OCI-LY7 (cell line): Measurements from ENCODE around the gene GLIS1. TPM values are rescaled to one million over a fixed set of nuclear protein-coding genes. Genes with fewer than 3 reads are reported as not detected.

Experiments
- BruUV-seq: library from RNA; stranded (reverse); fragments of 400-500 nt; replicated peaks from 2 replicates; lab custom pipeline; 2021; lab: Mats Ljungman, UMichigan
- CTCF ChIA-PET: fragments of 300-600 bp; sonication (Branson Sonifier 250); formaldehyde crosslinking; loops from one replicate; lab custom pipeline; 2022; ENCODE audit warnings: antibody characterized with exemption; ENCODE audit not compliant: unreplicated experiment; lab: Charles Lee
- POLR2A ChIA-PET: fragments of 300-600 bp; sonication (Branson Sonifier 250); formaldehyde crosslinking; loops from one replicate; lab custom pipeline; 2022; ENCODE audit warnings: antibody characterized with exemption; lab: Charles Lee
- DNase-seq: peaks from one replicate; pipeline ENCODE4 v3.0.0-alpha.2; 2015; ENCODE audit warnings: low spot score
- H2AFZ ChIP-seq: fragments of 200-600 bp; sonication (generic), shearing (Covaris generic); 2 replicates; pipeline ENCODE4 v1.6.1; 2014; ENCODE audit warnings: mild to moderate bottlenecking, antibody characterized with exemption, low read length, moderate library complexity
- H3K27ac ChIP-seq: fragments of 200-600 bp; sonication (generic); 2 replicates; pipeline ENCODE4 v1.5.1; 2014; ENCODE audit warnings: mixed run types, low read depth, mild to moderate bottlenecking, moderate library complexity, low read length, inconsistent platforms; ENCODE audit not compliant: poor library complexity, severe bottlenecking
- H3K36me3 ChIP-seq: fragments of 200-600 bp; sonication (generic); 2 replicates; pipeline ENCODE4 v1.6.1; 2014; ENCODE audit warnings: mild to moderate bottlenecking, antibody characterized with exemption, low read length, moderate library complexity, mixed read lengths; ENCODE audit not compliant: insufficient read depth
- H3K4me1 ChIP-seq: fragments of 200-600 bp; sonication (generic); 2 replicates; pipeline ENCODE4 v1.5.1; 2014; ENCODE audit warnings: mild to moderate bottlenecking, low read length; ENCODE audit not compliant: insufficient read depth, poor library complexity, severe bottlenecking
- H3K4me2 ChIP-seq: fragments of 200-600 bp; sonication (generic); 2 replicates; pipeline ENCODE4 v1.6.1; 2014; ENCODE audit warnings: mild to moderate bottlenecking, low read length
- H3K4me3 ChIP-seq: fragments of 200-600 bp; sonication (generic); 2 replicates; pipeline ENCODE4 v1.5.1; 2014; ENCODE audit warnings: mild to moderate bottlenecking, low read depth, low read length; ENCODE audit not compliant: poor library complexity, severe bottlenecking
- H3K79me2 ChIP-seq: fragments of 200-600 bp; sonication (generic); 2 replicates; pipeline ENCODE4 v1.6.1; 2016; ENCODE audit warnings: low read depth, mild to moderate bottlenecking, low read length, moderate library complexity, mixed read lengths; ENCODE audit not compliant: insufficient read depth
- H3K9me2 ChIP-seq: fragments of 200-600 bp; sonication (generic); 2 replicates; pipeline ENCODE4 v1.6.1; 2016; ENCODE audit warnings: mild to moderate bottlenecking, low read length, mixed read lengths; ENCODE audit not compliant: insufficient read depth
- H3K9me3 ChIP-seq: fragments of 200-600 bp; sonication (generic); 2 replicates; pipeline ENCODE4 v1.6.1; 2014; ENCODE audit warnings: mild to moderate bottlenecking, mixed run types, low read length, mixed read lengths
- H4K20me1 ChIP-seq: fragments of 200-600 bp; sonication (generic); 2 replicates; pipeline ENCODE4 v1.6.1; 2014; ENCODE audit warnings: mild to moderate bottlenecking, antibody characterized with exemption, low read length, moderate library complexity, mixed read lengths; ENCODE audit not compliant: insufficient read depth
- EZH2phosphoT487 ChIP-seq: fragments of 200-600 bp; sonication (generic); IDR thresholded peaks from 2 replicates; pipeline ENCODE4 v1.6.1; 2018; ENCODE audit warnings: low read depth, borderline replicate concordance, mild to moderate bottlenecking, mixed run types, antibody characterized with exemption, low read length, moderate library complexity, mixed read lengths
- intact Hi-C: fragments of 100-400 bp; cut with micrococcal nuclease; formaldehyde crosslinking; loops from one replicate; pipeline ENCODE4 v1.10.0; 2022; ENCODE audit not compliant: unreplicated experiment
- total RNA-seq, 2 experiments: library from RNA; depleted of rRNA in 1 of 2; stranded (reverse); fragments of >200 nt in 1 of 2; shearing (Covaris generic) in 1 of 2; gene quantifications; 2 replicates each; pipeline ENCODE4 v1.2.3, GENCODE V29; 2014 to 2022
- TF ChIP-seq, protein P1 (sequence below): fragments of 200-600 bp; sonication (generic); conservative IDR thresholded peaks from 2 replicates; pipeline ENCODE4 v1.5.1; 2014; ENCODE audit warnings: mild to moderate bottlenecking, antibody characterized with exemption, low read length, moderate library complexity, mixed read lengths

The GLIS1 gene
- total RNA-seq, 2 experiments from 2014 or later = not detected

GRCh38 chr1:53637511-53638359, 101.2 kb downstream of the GLIS1 start:
- Histone ChIP-seq H3K27ac (no peak overlapping the region), H3K9me2 (no peaks in the 10 kb centered on the region), H3K79me2 (no peaks in the 10 kb centered on the region), H3K4me3 (no peak overlapping the region), H3K36me3 (no peaks in the 10 kb centered on the region), H3K4me2 (no peak overlapping the region), H4K20me1 (no peaks in the 10 kb centered on the region), H2AFZ (no peak overlapping the region), H3K4me1 (no peaks in the 10 kb centered on the region), H3K9me3 (no peaks in the 10 kb centered on the region)
- no TSS peak for BruUV-seq
- intact Hi-C loops = no loop called here
- ChIA-PET CTCF (no interaction called here), POLR2A (no interaction called here)
- no peak for DNase-seq
- TF ChIP-seq, protein P1, sequence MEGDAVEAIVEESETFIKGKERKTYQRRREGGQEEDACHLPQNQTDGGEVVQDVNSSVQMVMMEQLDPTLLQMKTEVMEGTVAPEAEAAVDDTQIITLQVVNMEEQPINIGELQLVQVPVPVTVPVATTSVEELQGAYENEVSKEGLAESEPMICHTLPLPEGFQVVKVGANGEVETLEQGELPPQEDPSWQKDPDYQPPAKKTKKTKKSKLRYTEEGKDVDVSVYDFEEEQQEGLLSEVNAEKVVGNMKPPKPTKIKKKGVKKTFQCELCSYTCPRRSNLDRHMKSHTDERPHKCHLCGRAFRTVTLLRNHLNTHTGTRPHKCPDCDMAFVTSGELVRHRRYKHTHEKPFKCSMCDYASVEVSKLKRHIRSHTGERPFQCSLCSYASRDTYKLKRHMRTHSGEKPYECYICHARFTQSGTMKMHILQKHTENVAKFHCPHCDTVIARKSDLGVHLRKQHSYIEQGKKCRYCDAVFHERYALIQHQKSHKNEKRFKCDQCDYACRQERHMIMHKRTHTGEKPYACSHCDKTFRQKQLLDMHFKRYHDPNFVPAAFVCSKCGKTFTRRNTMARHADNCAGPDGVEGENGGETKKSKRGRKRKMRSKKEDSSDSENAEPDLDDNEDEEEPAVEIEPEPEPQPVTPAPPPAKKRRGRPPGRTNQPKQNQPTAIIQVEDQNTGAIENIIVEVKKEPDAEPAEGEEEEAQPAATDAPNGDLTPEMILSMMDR = no peak
- TF ChIP-seq EZH2phosphoT487 = no peak

- no peak for TF ChIP-seq EZH2phosphoT487
- TF ChIP-seq, protein P1 = no peak
- Histone ChIP-seq H3K79me2 (no peaks in the 10 kb centered on the region), H3K4me1 (no peaks in the 10 kb centered on the region), H3K9me3 (no peaks in the 10 kb centered on the region), H3K36me3 (no peaks in the 10 kb centered on the region), H3K27ac (no peak overlapping the region), H2AFZ (no peak overlapping the region), H3K4me2 (no peak overlapping the region), H4K20me1 (no peaks in the 10 kb centered on the region), H3K9me2 (no peaks in the 10 kb centered on the region), H3K4me3 (no peak overlapping the region)
- BruUV-seq = no TSS peak
- intact Hi-C loops = no loop called here
- ChIA-PET POLR2A (no interaction called here), CTCF (no interaction called here)
- DNase-seq = no peak
Observed at GRCh38 chr1:53636621-53637171, 102.3 kb downstream of the GLIS1 start.

GRCh38 chr1:53634571-53634979, 104.4 kb downstream of the GLIS1 start:
- Histone ChIP-seq H3K79me2 (no peaks in the 10 kb centered on the region), H3K27ac (no peak overlapping the region), H3K9me3 (no peaks in the 10 kb centered on the region), H3K36me3 (no peaks in the 10 kb centered on the region), H3K4me3 (no peak overlapping the region), H3K4me2 (no peak overlapping the region), H3K4me1 (no peaks in the 10 kb centered on the region), H3K9me2 (no peaks in the 10 kb centered on the region), H4K20me1 (no peaks in the 10 kb centered on the region), H2AFZ (no peak overlapping the region)
- ChIA-PET CTCF (no interaction called here), POLR2A (no interaction called here)
- intact Hi-C loops = no loop called here
- no peak for DNase-seq
- no TSS peak for BruUV-seq
- no peak for TF ChIP-seq EZH2phosphoT487
- TF ChIP-seq, protein P1 = no peak
